Measurements from ENCODE around the gene AIFM1.
A peak's percentile ranks its signal among the peaks of the same experiment; 100 is the strongest.

The AIFM1 gene

DNA sequence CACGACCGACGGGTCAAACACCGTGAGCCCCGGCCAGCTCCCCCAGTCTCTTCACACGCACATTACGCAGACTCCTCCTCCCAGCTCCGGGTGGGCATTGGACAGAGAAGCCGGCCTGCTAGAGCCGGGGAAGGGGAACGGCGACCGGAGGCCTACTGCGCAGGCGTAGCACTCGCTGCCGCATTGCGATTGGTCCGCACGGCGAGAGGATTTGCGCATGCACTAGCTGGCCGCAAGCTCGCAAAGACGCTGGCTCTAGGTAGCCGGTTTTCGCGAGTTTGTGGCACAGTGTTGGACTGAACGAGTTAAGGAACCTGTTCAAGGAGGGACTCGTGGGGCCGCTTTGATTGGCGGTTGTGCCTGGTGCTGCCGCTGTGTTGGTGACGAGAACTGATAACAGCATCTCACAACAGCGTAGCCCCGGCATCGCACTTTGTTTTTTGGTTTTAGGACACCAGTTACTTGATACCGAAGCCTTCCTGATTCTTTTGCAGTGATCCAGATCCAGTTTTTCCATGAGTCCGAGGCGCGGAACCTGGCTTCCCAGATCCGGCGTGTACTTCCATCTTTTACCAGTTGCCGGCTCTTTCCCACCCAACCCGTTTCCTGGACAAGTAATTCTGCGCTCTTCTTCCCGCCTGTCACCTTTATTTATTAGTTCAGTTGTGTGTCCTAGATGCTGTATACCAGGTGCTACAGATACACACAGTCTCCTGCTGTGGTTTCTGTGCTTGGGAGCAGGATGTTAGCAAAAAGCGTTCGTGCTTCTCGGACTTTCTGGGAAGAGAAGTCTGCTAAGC is at the start of gene AIFM1:
Gene AIFM1, minus strand, starts transcription at position 139 of the 800 bp plus-strand sequence. CDS start 185 bp downstream, outside the sequence.
- TF ChIP-seq, protein P1, sequence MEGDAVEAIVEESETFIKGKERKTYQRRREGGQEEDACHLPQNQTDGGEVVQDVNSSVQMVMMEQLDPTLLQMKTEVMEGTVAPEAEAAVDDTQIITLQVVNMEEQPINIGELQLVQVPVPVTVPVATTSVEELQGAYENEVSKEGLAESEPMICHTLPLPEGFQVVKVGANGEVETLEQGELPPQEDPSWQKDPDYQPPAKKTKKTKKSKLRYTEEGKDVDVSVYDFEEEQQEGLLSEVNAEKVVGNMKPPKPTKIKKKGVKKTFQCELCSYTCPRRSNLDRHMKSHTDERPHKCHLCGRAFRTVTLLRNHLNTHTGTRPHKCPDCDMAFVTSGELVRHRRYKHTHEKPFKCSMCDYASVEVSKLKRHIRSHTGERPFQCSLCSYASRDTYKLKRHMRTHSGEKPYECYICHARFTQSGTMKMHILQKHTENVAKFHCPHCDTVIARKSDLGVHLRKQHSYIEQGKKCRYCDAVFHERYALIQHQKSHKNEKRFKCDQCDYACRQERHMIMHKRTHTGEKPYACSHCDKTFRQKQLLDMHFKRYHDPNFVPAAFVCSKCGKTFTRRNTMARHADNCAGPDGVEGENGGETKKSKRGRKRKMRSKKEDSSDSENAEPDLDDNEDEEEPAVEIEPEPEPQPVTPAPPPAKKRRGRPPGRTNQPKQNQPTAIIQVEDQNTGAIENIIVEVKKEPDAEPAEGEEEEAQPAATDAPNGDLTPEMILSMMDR (IDR thresholded peaks at IDR 0.05; ENCODE audit: low read depth, low read length): no peak
- Histone ChIP-seq H3K36me3 (no peaks in the 10 kb centered on the region; the same call in 1 of the 2 replicates), H3K27ac (peak within 1 kb of the TSS; percentile 93), H3K27me3 (ENCODE audit: insufficient read depth, low read depth, severe bottlenecking) (peaks cover 3% of the 10 kb centered on the region), H3K9me3 (ENCODE audit: severe bottlenecking) (peaks cover 3% of the 10 kb centered on the region), H3K4me3 (ENCODE audit: low read depth, low read length) (peak within 1 kb of the TSS; percentile 79)
- DNase-seq: peak; percentile 95

DNA sequence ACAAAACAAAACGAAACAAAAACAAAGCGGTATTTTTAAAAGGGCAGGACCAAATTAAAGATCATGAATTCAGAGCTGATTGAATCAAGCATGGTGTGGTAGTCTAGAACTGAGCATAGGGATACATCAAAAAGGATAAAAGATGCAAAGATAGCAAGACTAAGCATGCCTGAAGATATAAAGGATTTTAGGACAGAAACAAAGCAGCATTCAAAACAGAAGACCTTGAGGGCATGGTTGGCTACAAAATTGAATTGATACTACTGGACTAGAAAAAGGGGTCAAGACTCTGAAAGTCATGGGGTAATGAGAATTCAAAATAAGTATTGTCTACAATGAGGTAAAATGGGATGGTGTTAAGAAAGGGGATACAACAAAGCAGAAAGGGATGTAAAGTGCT is 47.7 kb upstream of the AIFM1 start:
- H3K36me3 ChIP-seq: no peaks in the 10 kb centered on the region; the same call in none of the 2 replicates
- no peaks in the 10 kb centered on the region for H3K9me3 ChIP-seq (ENCODE audit: severe bottlenecking)
- H3K27me3 ChIP-seq (ENCODE audit: insufficient read depth, low read depth, severe bottlenecking): peaks cover 6% of the 10 kb centered on the region
- H3K27ac ChIP-seq: no peak overlapping the region
- H3K4me3 ChIP-seq (ENCODE audit: low read depth, low read length): no peak overlapping the region
- TF ChIP-seq, protein P1 (IDR thresholded peaks at IDR 0.05; ENCODE audit: low read depth, low read length): no peak
- no peak for DNase-seq

DNA sequence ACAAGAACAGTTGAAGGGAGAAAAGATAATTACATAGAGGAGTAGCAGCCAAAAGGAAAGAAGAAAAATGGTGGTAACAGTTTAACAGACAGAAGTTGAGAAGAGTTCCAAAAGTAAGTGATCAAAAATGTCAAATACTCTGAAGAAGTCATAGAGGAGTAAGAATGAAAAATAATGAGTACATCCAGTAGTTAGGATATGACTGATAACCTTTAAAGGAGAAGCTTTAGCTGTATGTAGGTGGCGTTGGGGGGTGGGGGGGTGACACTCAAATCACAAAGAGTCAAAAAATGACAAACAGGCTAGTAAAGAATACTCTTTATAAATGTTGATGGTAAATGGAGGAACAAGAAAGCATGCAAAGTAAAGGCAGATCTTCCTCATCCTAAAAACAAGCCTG is 46.7 kb upstream of the AIFM1 start:
- no peaks in the 10 kb centered on the region for H3K9me3 ChIP-seq (ENCODE audit: severe bottlenecking)
- H3K27ac ChIP-seq: no peak overlapping the region
- no peak for DNase-seq
- TF ChIP-seq, protein P1 (IDR thresholded peaks at IDR 0.05; ENCODE audit: low read depth, low read length): no peak
- no peak overlapping the region for H3K4me3 ChIP-seq (ENCODE audit: low read depth, low read length)
- H3K27me3 ChIP-seq (ENCODE audit: insufficient read depth, low read depth, severe bottlenecking): peaks cover 6% of the 10 kb centered on the region
- no peaks in the 10 kb centered on the region; the same call in none of the 2 replicates for H3K36me3 ChIP-seq

DNA sequence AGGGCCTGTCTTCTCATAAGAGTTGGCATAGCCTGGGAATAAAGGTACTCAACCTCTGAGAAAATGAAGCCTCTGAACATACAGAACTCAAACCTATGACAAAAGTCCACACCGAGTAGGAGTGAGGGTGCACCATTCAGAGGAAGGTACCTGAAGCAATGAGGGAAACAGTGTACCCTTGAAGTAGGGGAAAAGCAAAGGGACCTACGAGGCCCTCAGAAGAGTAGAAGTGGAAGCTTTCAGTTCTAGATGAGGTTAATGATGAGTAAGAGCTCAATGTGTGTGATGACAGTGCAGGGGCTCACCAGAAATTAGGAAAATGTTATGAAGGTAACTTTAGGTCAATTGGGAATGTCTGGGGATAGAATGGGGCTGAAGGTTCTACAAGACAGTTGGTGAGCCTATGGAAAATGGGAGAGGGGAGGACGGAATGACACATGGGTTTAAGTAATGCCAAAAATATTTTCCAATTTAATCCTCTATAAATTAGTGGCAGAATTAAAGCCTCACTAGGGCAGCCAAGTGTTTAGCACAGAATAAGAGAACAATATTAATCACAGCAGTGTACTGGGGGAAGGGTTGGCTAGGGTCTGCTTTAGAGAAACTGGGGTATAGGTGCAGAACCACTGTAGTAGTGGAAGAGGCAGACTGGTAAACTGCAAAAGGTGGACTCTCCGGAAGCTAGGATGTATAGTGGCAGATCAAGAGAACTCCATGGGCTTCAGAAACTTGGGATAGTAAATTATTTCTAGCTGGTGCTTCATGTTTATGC is 46.0 kb upstream of the AIFM1 start:
- no peak overlapping the region for H3K4me3 ChIP-seq (ENCODE audit: low read depth, low read length)
- no peak for DNase-seq
- no peaks in the 10 kb centered on the region; the same call in none of the 2 replicates for H3K36me3 ChIP-seq
- TF ChIP-seq, protein P1 (IDR thresholded peaks at IDR 0.05; ENCODE audit: low read depth, low read length): no peak
- H3K27ac ChIP-seq: no peak overlapping the region
- no peaks in the 10 kb centered on the region for H3K9me3 ChIP-seq (ENCODE audit: severe bottlenecking)
- H3K27me3 ChIP-seq (ENCODE audit: insufficient read depth, low read depth, severe bottlenecking): peaks cover 6% of the 10 kb centered on the region

DNA sequence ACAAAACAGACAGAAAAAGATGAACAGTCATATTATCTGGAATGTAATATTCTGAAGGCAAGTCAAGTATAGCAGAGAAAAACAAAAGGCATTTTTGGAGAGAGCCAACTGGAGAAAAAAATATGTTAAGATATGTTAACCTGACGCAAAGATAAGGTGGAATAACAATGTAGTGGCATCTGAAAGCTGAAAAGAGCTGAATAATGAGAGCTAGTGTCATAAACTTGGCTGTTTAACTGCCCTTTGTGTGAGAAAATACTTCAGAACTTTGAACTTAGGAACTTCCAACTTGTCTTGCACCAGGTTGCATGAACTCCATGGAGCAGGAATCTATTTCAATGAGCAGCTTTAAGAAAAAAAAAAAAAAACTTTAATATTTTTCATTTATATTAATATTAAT is 39.0 kb upstream of the AIFM1 start:
- Histone ChIP-seq H3K27ac (no peak overlapping the region), H3K4me3 (ENCODE audit: low read depth, low read length) (no peak overlapping the region), H3K9me3 (ENCODE audit: severe bottlenecking) (no peaks in the 10 kb centered on the region), H3K27me3 (ENCODE audit: insufficient read depth, low read depth, severe bottlenecking) (peaks cover under 1% of the 10 kb centered on the region), H3K36me3 (no peaks in the 10 kb centered on the region)
- TF ChIP-seq, protein P1 (IDR thresholded peaks at IDR 0.05; ENCODE audit: low read depth, low read length): no peak
- DNase-seq: no peak
